GM19467 (cell line): ENCODE results near the gene SLC17A1.
"Not testable (repeated sequence)": the region's sequence is repeated elsewhere in the genome, so short reads cannot be mapped to it uniquely, and the experiment has no call there.

Source experiments
- ATAC-seq: cut with Tn5 transposase; IDR thresholded peaks from one replicate; pipeline ENCODE4 v1.9.1; 2021; ENCODE audit warnings: mild to moderate bottlenecking, moderate library complexity; ENCODE audit not compliant: unreplicated experiment

Gene SLC17A1

GRCh38 chr6:25757936-25758642 is 73.8 kb downstream of the SLC17A1 start:
- no peak for ATAC-seq

DNA sequence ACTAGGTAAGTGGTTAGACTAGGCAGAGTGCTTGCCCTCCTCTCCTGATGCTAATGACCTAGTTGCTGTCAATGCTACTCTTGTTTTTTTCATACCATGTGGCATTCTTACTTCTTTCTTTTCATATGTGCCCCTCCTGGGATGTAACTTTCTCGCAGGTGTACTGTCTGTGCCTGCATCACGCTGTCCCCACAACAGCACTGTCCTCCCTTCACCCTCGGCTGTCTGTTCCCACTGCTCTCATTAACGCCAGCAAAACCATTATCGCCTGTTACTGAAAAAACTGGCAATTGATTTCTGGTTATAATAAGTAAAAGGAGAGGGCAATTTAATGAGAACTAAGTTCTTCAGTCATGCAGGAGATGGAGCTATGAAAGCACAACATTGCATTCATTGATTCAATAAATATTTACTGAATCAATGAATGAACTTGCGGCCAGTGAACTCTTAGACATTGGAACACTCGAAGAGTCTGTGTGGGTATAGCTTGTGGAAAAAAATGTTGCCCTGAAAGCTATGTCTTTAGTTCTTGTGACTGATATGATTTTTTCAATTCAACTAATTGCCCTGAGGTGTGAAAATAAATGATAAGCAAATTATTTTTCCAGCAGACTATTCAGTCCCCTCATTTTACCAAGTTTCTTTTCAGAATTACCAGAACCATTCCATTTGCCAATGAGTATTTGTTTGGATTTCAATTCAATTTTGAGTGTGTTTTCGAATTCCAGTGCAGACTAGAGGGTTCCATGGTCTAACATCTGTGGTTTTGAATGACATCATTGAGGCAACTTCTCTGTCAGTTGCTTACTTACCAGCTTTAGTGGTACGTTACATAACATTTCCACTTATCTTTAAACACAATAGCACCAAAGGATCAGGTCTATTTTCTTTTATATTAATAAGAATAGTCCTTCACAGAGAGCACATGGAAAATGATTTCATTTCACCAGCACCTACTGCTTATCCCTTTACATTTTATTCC is 75.2 kb downstream of the SLC17A1 start:
- ATAC-seq, result no peak

- ATAC-seq, result no peak
Measured at GRCh38 chr6:25755483-25755882, 76.4 kb downstream of the SLC17A1 start.

DNA sequence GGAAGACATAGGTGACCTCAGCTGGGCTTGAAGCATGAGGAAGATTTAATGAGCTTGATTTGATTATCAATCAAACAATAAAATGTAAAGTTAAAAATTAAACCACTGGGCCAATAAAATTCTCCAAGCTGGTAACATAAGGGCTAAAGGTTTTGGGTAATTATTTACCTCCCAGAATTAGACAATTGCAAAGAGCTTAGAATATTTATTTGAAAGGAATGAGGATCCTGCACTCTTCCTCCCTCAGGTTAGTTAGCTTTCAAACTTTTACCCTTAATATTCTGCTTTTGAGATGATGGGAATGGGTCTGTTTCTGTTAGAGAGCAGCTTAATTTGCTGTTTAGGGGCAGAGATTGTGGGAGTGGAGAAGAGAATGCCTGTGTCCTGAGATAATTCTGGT is 77.3 kb downstream of the SLC17A1 start, which contains the start of gene SLC17A4:
Gene SLC17A4 (plus strand): TSS at position 208 of the 400 bp plus-strand sequence. CDS start 7,221 bp downstream, outside the sequence.
- no peak for ATAC-seq

DNA sequence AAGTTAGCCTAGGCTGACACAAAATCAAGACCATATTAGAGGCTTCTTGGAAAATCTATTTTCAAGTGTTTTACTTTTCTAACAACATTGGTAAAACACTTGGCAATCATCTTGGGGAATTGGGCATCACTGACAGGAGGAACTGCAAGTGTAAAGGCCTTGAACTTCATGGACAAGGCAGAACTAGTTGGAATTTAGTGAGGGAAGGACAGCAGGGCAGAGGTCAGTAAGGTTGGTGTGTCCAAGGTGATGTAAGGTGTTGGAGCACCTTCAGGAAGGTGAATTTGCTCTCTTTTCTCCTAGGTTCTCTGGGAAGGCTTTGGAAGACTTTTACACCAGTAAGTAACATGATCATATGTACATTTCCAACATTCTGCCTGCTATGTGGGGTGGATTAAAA is 78.8 kb downstream of the SLC17A1 start:
- no peak for ATAC-seq

- ATAC-seq, result no peak
Measured at GRCh38 chr6:25750906-25751305, 80.9 kb downstream of the SLC17A1 start.

GRCh38 chr6:25749837-25750236 is 82.0 kb downstream of the SLC17A1 start:
- ATAC-seq, result no peak

GRCh38 chr6:25748601-25749517 is 83.0 kb downstream of the SLC17A1 start:
- not testable (repeated sequence) for ATAC-seq

- ATAC-seq, result no peak
Measured at GRCh38 chr6:25748049-25748448, 83.8 kb downstream of the SLC17A1 start.

DNA sequence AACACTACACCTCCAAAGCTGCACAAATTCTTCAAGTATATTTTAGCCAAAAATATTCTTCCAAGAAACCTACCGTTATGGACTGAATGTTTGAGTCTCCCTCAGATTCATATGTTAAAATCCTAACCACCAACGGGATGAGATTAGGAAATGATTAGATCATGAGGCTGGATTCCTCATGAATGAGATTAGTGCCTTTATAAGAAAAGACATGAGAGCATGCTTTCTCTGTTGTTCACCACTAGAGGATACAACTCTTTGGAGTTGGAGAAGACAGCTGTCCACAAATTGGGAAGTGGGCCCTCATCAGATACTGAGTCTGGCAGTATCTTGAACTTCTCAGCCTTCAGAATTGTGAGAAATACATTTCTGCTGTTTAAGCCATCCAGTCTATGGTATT is 84.4 kb downstream of the SLC17A1 start:
- no peak for ATAC-seq

DNA sequence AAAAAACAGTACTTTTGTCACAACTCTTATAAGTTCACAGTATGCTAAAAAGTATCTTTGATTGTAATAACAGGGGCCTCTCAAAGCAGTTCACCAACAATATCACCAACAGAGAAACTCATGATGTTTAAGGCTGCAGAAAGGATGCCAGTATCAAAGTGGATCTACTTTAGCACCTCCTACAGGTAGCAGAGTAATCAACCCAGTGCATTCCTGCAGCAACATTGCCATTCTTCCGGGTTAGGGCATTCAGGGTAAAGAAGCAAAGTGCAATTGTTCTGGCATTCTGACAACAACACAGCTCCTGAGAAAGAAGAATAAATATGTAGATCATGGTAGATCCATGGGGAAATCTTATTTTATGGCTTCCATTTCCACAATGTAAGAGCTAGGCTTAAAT is 84.9 kb downstream of the SLC17A1 start:
- no peak for ATAC-seq

DNA sequence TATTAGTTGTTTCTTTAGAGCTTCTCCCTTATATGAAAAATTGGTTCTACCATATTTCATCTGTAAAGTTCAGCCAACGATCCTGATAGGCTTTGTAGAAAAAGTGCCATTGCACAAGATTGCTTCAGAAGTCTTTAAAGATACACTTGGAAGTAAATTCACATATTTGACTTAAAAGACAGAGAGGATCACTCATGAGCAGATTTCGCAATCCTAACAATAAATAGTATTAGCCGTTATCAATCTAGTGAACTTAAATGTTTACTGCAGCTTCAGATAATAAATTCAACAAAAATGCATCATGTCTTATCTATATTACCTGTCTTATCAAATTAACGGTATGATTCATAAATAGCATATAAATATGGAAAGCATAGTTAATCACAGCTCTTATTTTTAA is 86.0 kb downstream of the SLC17A1 start:
- ATAC-seq, result no peak

GRCh38 chr6:25743868-25744267 is 88.0 kb downstream of the SLC17A1 start:
- no peak for ATAC-seq

DNA sequence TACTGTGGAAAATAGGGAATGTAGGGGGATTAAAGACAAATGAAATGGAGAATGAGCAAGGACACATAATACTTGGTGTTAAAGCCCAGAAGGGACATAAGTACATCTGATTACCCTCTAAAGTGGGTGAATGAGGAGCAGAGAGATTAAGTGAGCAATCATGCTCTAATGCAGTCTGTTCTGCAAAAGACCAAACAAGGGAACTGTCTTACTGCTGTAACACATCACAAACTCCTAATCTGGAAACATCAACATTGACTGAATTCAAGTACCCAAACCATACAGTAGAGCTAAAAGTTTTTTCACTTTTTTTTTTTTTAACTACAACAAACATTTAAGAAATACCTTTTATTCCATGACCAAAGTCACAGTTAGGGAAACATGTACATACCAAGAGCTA is 96.6 kb downstream of the SLC17A1 start:
- ATAC-seq, result no peak
